ENCODE data around the gene TCF19. TPM values are rescaled to one million over a fixed set of nuclear protein-coding genes. Genes with fewer than 3 reads are reported as not detected.

TCF19 gene
- total and polyA plus RNA-seq, 10 of the 15 experiments (the other 5 are each of a cell fraction or from before 2014, with no cell fraction given) = 7.7 to 103 (median 53.3) TPM

DNA sequence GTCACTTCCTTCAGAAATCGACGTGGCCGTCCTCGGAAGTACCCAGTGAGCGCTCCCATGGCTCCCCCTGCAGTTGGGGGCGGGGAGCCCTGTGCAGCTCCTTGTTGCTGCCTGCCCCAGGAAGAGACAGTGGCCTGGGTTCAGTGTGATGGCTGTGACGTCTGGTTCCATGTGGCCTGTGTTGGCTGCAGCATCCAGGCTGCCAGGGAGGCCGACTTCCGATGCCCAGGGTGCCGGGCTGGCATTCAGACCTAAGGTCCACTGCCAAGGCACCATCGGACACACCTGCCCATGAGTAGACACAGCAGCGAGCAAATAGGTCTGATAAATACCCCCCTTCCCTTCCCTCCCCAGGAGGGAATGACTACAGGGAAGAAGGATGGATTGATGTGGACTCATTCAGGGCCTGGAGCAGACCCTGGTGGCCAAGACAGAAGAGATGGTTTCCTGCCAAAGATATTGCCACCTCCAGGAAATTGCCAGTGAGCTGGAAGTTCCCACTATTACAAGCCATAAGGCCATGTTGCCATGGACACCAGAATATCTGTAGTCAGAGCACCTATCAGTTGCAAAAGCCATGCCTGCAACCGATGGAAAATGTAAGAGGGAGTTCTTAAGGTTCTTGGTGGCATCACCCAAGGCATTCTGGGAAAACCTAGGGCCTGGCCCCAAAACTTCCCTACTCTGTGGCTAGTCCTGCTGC, 4.2 kb downstream of the TCF19 start:
- Histone ChIP-seq H3K4me1 (ENCODE audit: control insufficient read depth, insufficient read depth, low read length) (peaks cover 32% of the 10 kb centered on the region), H3K4me2 (ENCODE audit: control insufficient read depth, insufficient read depth) (peak overlapping the region; percentile 61), H3K36me3 (ENCODE audit: control insufficient read depth in 2 of 2, insufficient read depth in 2 of 2, low read length in 1 of 2) (peaks cover 8 to 12% of the 10 kb centered on the region in 2 experiments), H3K4me3 (peak overlapping the region; percentile 22; the same call in 1 of the 2 replicates), H2AFZ (ENCODE audit: control insufficient read depth, low read depth, low read length) (no peak overlapping the region), H4K20me1 (ENCODE audit: control insufficient read depth, insufficient read depth) (no peaks in the 10 kb centered on the region; the same call in 1 of the 2 replicates), H3K9ac (ENCODE audit: control insufficient read depth, insufficient read depth, low read length) (no peak overlapping the region), H3K79me2 (ENCODE audit: control insufficient read depth, insufficient read depth, low read length) (peaks cover 36% of the 10 kb centered on the region), H3K9me3 (replicated peaks; ENCODE audit: control insufficient read depth, insufficient read depth, low read length) (no peaks in the 10 kb centered on the region), H3K27ac (ENCODE audit: control insufficient read depth, insufficient read depth) (no peak overlapping the region), H3K27me3 (replicated peaks in 1 of 2; ENCODE audit: control insufficient read depth in 2 of 2, insufficient read depth in 2 of 2, low read length in 1 of 2) (no peaks in the 10 kb centered on the region)
- in situ Hi-C loops (cut with MboI) = no loop called here
- TF ChIP-seq MEF2B (IDR thresholded peaks at IDR 0.05; ENCODE audit: partially characterized antibody, poor library complexity, severe bottlenecking) = no peak
- TF ChIP-seq, protein P1, sequence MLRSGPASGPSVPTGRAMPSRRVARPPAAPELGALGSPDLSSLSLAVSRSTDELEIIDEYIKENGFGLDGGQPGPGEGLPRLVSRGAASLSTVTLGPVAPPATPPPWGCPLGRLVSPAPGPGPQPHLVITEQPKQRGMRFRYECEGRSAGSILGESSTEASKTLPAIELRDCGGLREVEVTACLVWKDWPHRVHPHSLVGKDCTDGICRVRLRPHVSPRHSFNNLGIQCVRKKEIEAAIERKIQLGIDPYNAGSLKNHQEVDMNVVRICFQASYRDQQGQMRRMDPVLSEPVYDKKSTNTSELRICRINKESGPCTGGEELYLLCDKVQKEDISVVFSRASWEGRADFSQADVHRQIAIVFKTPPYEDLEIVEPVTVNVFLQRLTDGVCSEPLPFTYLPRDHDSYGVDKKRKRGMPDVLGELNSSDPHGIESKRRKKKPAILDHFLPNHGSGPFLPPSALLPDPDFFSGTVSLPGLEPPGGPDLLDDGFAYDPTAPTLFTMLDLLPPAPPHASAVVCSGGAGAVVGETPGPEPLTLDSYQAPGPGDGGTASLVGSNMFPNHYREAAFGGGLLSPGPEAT (IDR thresholded peaks at IDR 0.05; ENCODE audit: low read depth) = no peak
- TF ChIP-seq ATF7 (IDR thresholded peaks at IDR 0.05; ENCODE audit: low read depth) = no peak
- TF ChIP-seq, protein P2, sequence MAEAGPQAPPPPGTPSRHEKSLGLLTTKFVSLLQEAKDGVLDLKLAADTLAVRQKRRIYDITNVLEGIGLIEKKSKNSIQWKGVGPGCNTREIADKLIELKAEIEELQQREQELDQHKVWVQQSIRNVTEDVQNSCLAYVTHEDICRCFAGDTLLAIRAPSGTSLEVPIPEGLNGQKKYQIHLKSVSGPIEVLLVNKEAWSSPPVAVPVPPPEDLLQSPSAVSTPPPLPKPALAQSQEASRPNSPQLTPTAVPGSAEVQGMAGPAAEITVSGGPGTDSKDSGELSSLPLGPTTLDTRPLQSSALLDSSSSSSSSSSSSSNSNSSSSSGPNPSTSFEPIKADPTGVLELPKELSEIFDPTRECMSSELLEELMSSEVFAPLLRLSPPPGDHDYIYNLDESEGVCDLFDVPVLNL (IDR thresholded peaks at IDR 0.05; ENCODE audit: low read depth, low read length) = no peak
- TF ChIP-seq EZH2 (IDR thresholded peaks at IDR 0.05; ENCODE audit: borderline replicate concordance, control insufficient read depth, low read depth, low read length) = no peak
- no peak for TF ChIP-seq NFYB (IDR thresholded peaks at IDR 0.05; ENCODE audit: insufficient read depth, low read depth, low read length)
- no peak for TF ChIP-seq ZNF622 (IDR thresholded peaks at IDR 0.05)
- no peak for TF ChIP-seq PAX8 (IDR thresholded peaks at IDR 0.05)
- no peak for TF ChIP-seq SIN3A (IDR thresholded peaks at IDR 0.05; ENCODE audit: low read depth, low read length)
- TF ChIP-seq GABPA (IDR thresholded peaks at IDR 0.05; ENCODE audit: low read depth) = no peak
- no peak for TF ChIP-seq HDAC2 (IDR thresholded peaks at IDR 0.05)
- TF ChIP-seq YY1 (IDR thresholded peaks at IDR 0.05; ENCODE audit: low read depth, low read length) = no peak
- TF ChIP-seq POU2F2 (IDR thresholded peaks at IDR 0.05; ENCODE audit: borderline replicate concordance, low read depth, low read length) = no peak
- no peak for TF ChIP-seq SREBF2 (IDR thresholded peaks at IDR 0.05; ENCODE audit: low read length)
- TF ChIP-seq SMAD1 (IDR thresholded peaks at IDR 0.05; ENCODE audit: low read depth, partially characterized antibody) = no peak
- no peak for TF ChIP-seq SREBF1 (IDR thresholded peaks at IDR 0.05; ENCODE audit: low read length)
- no peak for TF ChIP-seq POLR2AphosphoS5 (IDR thresholded peaks at IDR 0.05; ENCODE audit: low read length)
- TF ChIP-seq NBN (IDR thresholded peaks at IDR 0.05) = no peak
- no peak for TF ChIP-seq ZBED1 (IDR thresholded peaks at IDR 0.05; ENCODE audit: borderline replicate concordance)
- TF ChIP-seq FOS (IDR thresholded peaks at IDR 0.05; ENCODE audit: borderline replicate concordance, extremely low read depth, insufficient read length) = no peak
- BruUV-seq (replicated peaks) = no TSS peak
- SMC1A ChIA-PET (ENCODE audit: uncharacterized antibody, unreplicated experiment) = interaction anchor here (1.5 kb wide), 1 partner anchor 24 kb away, joined by 3 read pairs; the partner anchor contains the start of gene PSORS1C2
- ATAC-seq (no peak), DNase-seq (ENCODE audit: low read depth, low spot score) (no peak), FAIRE-seq (no peak)
- POLR2A ChIA-PET = interaction anchor here (0.8 to 2.3 kb wide), 3 partner anchors 10 to 16 kb away, joined by 3 to 9 read pairs (median 3); no protein-coding TSS in a partner anchor
- CTCF ChIA-PET = interaction anchor here (0.6 to 1.5 kb wide), 2 partner anchors 24 to 198 kb away, joined by 3 to 4 read pairs; no protein-coding TSS in a partner anchor
- intact Hi-C loops (cut with micrococcal nuclease; ENCODE audit: unreplicated experiment) = no loop called here
- WGBS (ENCODE audit: insufficient coverage, insufficient replicate concordance, low lambda C conversion rate, missing lambda C conversion rate) = 94% methylated on average over 13 of the region's 13 CpGs
- RAD21 ChIA-PET (ENCODE audit: unreplicated experiment) = interaction anchor here (1.4 to 1.7 kb wide), 2 partner anchors 19 to 22 kb away, joined by 5 read pairs; no protein-coding TSS in a partner anchor

Data from GM12878 (cell line).